ENCODE measurements around the gene RIN3.

RIN3 gene

GRCh38 chr14:92714739-92715307 lies 201.2 kb downstream of the RIN3 start:
- DNase-seq (ENCODE audit: low spot score): peak; percentile 83

- no peak for DNase-seq (ENCODE audit: low spot score)
These were observed 202.6 kb downstream of the RIN3 start for GRCh38 chr14:92716131-92716530.

- no peak for DNase-seq (ENCODE audit: low spot score)
These were observed 204.0 kb downstream of the RIN3 start for GRCh38 chr14:92717571-92718042.

GRCh38 chr14:92718664-92719063 lies 205.1 kb downstream of the RIN3 start:
- DNase-seq (ENCODE audit: low spot score): peak; percentile 63

- peak; percentile 60 for DNase-seq (ENCODE audit: low spot score)
These were observed 205.8 kb downstream of the RIN3 start for GRCh38 chr14:92719421-92719820.

- DNase-seq (ENCODE audit: low spot score): peak; percentile 26
These were observed 206.3 kb downstream of the RIN3 start for GRCh38 chr14:92719890-92720323.

GRCh38 chr14:92724516-92725340 lies 211.1 kb downstream of the RIN3 start:
- no peak for DNase-seq (ENCODE audit: low spot score)

GRCh38 chr14:92726135-92726932 lies 212.8 kb downstream of the RIN3 start:
- peak; percentile 89 for DNase-seq (ENCODE audit: low spot score)

- DNase-seq (ENCODE audit: low spot score): no peak
These were observed 213.3 kb downstream of the RIN3 start for GRCh38 chr14:92726933-92727262.

GRCh38 chr14:92728759-92729364 lies 215.3 kb downstream of the RIN3 start:
- no peak for DNase-seq (ENCODE audit: low spot score)

GRCh38 chr14:92729634-92730358 lies 216.2 kb downstream of the RIN3 start:
- DNase-seq (ENCODE audit: low spot score): peak; percentile 59

GRCh38 chr14:92731622-92732115 lies 218.1 kb downstream of the RIN3 start:
- DNase-seq (ENCODE audit: low spot score): no peak

- DNase-seq (ENCODE audit: low spot score): no peak
These were observed 219.4 kb downstream of the RIN3 start for GRCh38 chr14:92733007-92733406.

- no peak for DNase-seq (ENCODE audit: low spot score)
These were observed 221.0 kb downstream of the RIN3 start for GRCh38 chr14:92734618-92735017.

GRCh38 chr14:92735344-92735743 lies 221.8 kb downstream of the RIN3 start:
- no peak for DNase-seq (ENCODE audit: low spot score)

GRCh38 chr14:92737206-92737605 lies 223.6 kb downstream of the RIN3 start:
- DNase-seq (ENCODE audit: low spot score): no peak

- DNase-seq (ENCODE audit: low spot score): no peak
These were observed 224.1 kb downstream of the RIN3 start for GRCh38 chr14:92737619-92738188.
